Ishikawa (cell line): ENCODE results near the gene APOBEC3H.

Experiments
- CREB1 ChIP-seq: IDR thresholded peaks from 2 replicates; pipeline ENCODE4 v1.6.1; 2012; ENCODE audit warnings: low read depth
- EGR1 ChIP-seq: IDR thresholded peaks from 2 replicates; pipeline ENCODE4 v1.6.1; 2012
- EP300 ChIP-seq: IDR thresholded peaks from 2 replicates; pipeline ENCODE4 v1.6.1; 2012; ENCODE audit warnings: borderline replicate concordance
- FOXM1 ChIP-seq: IDR thresholded peaks from 2 replicates; pipeline ENCODE4 v1.6.1; 2012; ENCODE audit warnings: low read depth, borderline replicate concordance
- MAX ChIP-seq: IDR thresholded peaks from 2 replicates; pipeline ENCODE4 v1.6.1; 2012
- RAD21 ChIP-seq: IDR thresholded peaks from 2 replicates; pipeline ENCODE4 v1.6.1; 2012; ENCODE audit warnings: low read depth
- REST ChIP-seq: IDR thresholded peaks from 2 replicates; pipeline ENCODE4 v1.6.1; 2012; ENCODE audit warnings: low read depth, mild to moderate bottlenecking
- TAF1 ChIP-seq: IDR thresholded peaks from 2 replicates; pipeline ENCODE4 v1.6.1; 2012; ENCODE audit warnings: low read depth, mild to moderate bottlenecking
- TEAD4 ChIP-seq: IDR thresholded peaks from 2 replicates; pipeline ENCODE4 v1.6.1; 2012
- YY1 ChIP-seq: IDR thresholded peaks from 2 replicates; pipeline ENCODE4 v1.6.1; 2012; ENCODE audit warnings: low read depth
- ZBTB7A ChIP-seq: IDR thresholded peaks from 2 replicates; pipeline ENCODE4 v1.6.1; 2012; ENCODE audit warnings: low read depth

- TF ChIP-seq EGR1 (no peak), ZBTB7A (no peak), REST (no peak), FOXM1 (no peak), MAX (no peak), YY1 (no peak), EP300 (no peak), RAD21 (no peak), CREB1 (no peak), TAF1 (no peak), TEAD4 (no peak)
These were observed 13.9 kb downstream of the APOBEC3H start for GRCh38 chr22:39110631-39111561.
